OCI-LY7 (cell line): ENCODE results near the gene DNASE1L3. TPM values are rescaled to one million over a fixed set of nuclear protein-coding genes. Genes with fewer than 3 reads are reported as not detected.

Experiments
- BruUV-seq: library from RNA; stranded (reverse); fragments of 400-500 nt; replicated peaks from 2 replicates; lab custom pipeline; 2021; lab: Mats Ljungman, UMichigan
- CTCF ChIA-PET: fragments of 300-600 bp; sonication (Branson Sonifier 250); formaldehyde crosslinking; loops from one replicate; lab custom pipeline; 2022; ENCODE audit warnings: antibody characterized with exemption; ENCODE audit not compliant: unreplicated experiment; lab: Charles Lee
- POLR2A ChIA-PET: fragments of 300-600 bp; sonication (Branson Sonifier 250); formaldehyde crosslinking; loops from one replicate; lab custom pipeline; 2022; ENCODE audit warnings: antibody characterized with exemption; lab: Charles Lee
- DNase-seq: peaks from one replicate; pipeline ENCODE4 v3.0.0-alpha.2; 2015; ENCODE audit warnings: low spot score
- H2AFZ ChIP-seq: fragments of 200-600 bp; sonication (generic), shearing (Covaris generic); 2 replicates; pipeline ENCODE4 v1.6.1; 2014; ENCODE audit warnings: mild to moderate bottlenecking, antibody characterized with exemption, low read length, moderate library complexity
- H3K27ac ChIP-seq: fragments of 200-600 bp; sonication (generic); 2 replicates; pipeline ENCODE4 v1.5.1; 2014; ENCODE audit warnings: mixed run types, low read depth, mild to moderate bottlenecking, moderate library complexity, low read length, inconsistent platforms; ENCODE audit not compliant: poor library complexity, severe bottlenecking
- H3K36me3 ChIP-seq: fragments of 200-600 bp; sonication (generic); 2 replicates; pipeline ENCODE4 v1.6.1; 2014; ENCODE audit warnings: mild to moderate bottlenecking, antibody characterized with exemption, low read length, moderate library complexity, mixed read lengths; ENCODE audit not compliant: insufficient read depth
- H3K4me1 ChIP-seq: fragments of 200-600 bp; sonication (generic); 2 replicates; pipeline ENCODE4 v1.5.1; 2014; ENCODE audit warnings: mild to moderate bottlenecking, low read length; ENCODE audit not compliant: insufficient read depth, poor library complexity, severe bottlenecking
- H3K4me2 ChIP-seq: fragments of 200-600 bp; sonication (generic); 2 replicates; pipeline ENCODE4 v1.6.1; 2014; ENCODE audit warnings: mild to moderate bottlenecking, low read length
- H3K4me3 ChIP-seq: fragments of 200-600 bp; sonication (generic); 2 replicates; pipeline ENCODE4 v1.5.1; 2014; ENCODE audit warnings: mild to moderate bottlenecking, low read depth, low read length; ENCODE audit not compliant: poor library complexity, severe bottlenecking
- H3K79me2 ChIP-seq: fragments of 200-600 bp; sonication (generic); 2 replicates; pipeline ENCODE4 v1.6.1; 2016; ENCODE audit warnings: low read depth, mild to moderate bottlenecking, low read length, moderate library complexity, mixed read lengths; ENCODE audit not compliant: insufficient read depth
- H3K9me2 ChIP-seq: fragments of 200-600 bp; sonication (generic); 2 replicates; pipeline ENCODE4 v1.6.1; 2016; ENCODE audit warnings: mild to moderate bottlenecking, low read length, mixed read lengths; ENCODE audit not compliant: insufficient read depth
- H3K9me3 ChIP-seq: fragments of 200-600 bp; sonication (generic); 2 replicates; pipeline ENCODE4 v1.6.1; 2014; ENCODE audit warnings: mild to moderate bottlenecking, mixed run types, low read length, mixed read lengths
- H4K20me1 ChIP-seq: fragments of 200-600 bp; sonication (generic); 2 replicates; pipeline ENCODE4 v1.6.1; 2014; ENCODE audit warnings: mild to moderate bottlenecking, antibody characterized with exemption, low read length, moderate library complexity, mixed read lengths; ENCODE audit not compliant: insufficient read depth
- CTCF ChIP-seq: fragments of 200-600 bp; sonication (generic); conservative IDR thresholded peaks from 2 replicates; pipeline ENCODE4 v1.5.1; 2014; ENCODE audit warnings: mild to moderate bottlenecking, antibody characterized with exemption, low read length, moderate library complexity, mixed read lengths
- EZH2phosphoT487 ChIP-seq: fragments of 200-600 bp; sonication (generic); IDR thresholded peaks from 2 replicates; pipeline ENCODE4 v1.6.1; 2018; ENCODE audit warnings: low read depth, borderline replicate concordance, mild to moderate bottlenecking, mixed run types, antibody characterized with exemption, low read length, moderate library complexity, mixed read lengths
- intact Hi-C: fragments of 100-400 bp; cut with micrococcal nuclease; formaldehyde crosslinking; loops from one replicate; pipeline ENCODE4 v1.10.0; 2022; ENCODE audit not compliant: unreplicated experiment
- total RNA-seq, 2 experiments: library from RNA; depleted of rRNA in 1 of 2; stranded (reverse); fragments of >200 nt in 1 of 2; shearing (Covaris generic) in 1 of 2; gene quantifications; 2 replicates each; pipeline ENCODE4 v1.2.3, GENCODE V29; 2014 to 2022

Gene DNASE1L3
- total RNA-seq, 2 experiments from 2014 or later = 1.3 TPM; not detected in 1

- Histone ChIP-seq H3K4me2 (no peak overlapping the region), H2AFZ (no peak overlapping the region), H3K4me1 (no peaks in the 10 kb centered on the region), H3K79me2 (no peaks in the 10 kb centered on the region), H3K9me2 (no peaks in the 10 kb centered on the region), H3K36me3 (no peaks in the 10 kb centered on the region), H3K27ac (no peak overlapping the region), H4K20me1 (no peaks in the 10 kb centered on the region), H3K4me3 (no peak overlapping the region), H3K9me3 (no peaks in the 10 kb centered on the region)
- ChIA-PET POLR2A (no interaction called here), CTCF (no interaction called here)
- DNase-seq = no peak
- TF ChIP-seq CTCF (no peak), EZH2phosphoT487 (no peak)
- no TSS peak for BruUV-seq
- intact Hi-C loops = no loop called here
Measured at GRCh38 chr3:58144478-58145325, 66.1 kb downstream of the DNASE1L3 start.

DNA sequence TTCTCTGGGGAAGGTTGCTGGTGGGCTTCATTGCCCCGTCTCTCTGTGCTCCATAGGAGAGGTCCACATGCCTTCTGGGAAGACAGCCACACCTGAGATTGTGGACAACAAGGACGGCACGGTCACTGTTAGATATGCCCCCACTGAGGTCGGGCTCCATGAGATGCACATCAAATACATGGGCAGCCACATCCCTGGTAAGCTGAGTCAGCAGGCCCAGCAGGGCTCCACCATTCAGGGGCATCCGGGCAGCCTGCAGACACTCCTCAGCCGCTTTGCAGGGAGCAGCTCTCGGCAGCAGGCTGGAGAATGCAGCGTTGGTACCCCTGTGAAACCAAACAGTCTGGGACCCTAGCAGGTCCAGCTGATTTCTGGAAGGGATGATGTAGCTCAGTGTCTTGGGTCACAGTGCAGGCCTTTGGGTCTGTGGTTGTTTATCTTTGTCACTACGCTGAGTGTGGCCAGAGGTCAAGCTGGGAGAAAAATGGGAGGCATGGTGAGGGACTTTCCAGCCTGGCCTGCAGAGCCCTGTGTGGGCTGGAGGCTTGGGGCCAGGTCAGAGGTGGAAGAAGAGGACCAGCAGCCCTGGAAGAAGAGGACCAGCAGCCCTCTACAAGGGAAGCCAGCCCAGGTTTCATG is 67.2 kb downstream of the DNASE1L3 start:
- DNase-seq = no peak
- H3K9me2 ChIP-seq = no peaks in the 10 kb centered on the region
- no peak overlapping the region for H3K27ac ChIP-seq
- no peaks in the 10 kb centered on the region for H3K79me2 ChIP-seq
- BruUV-seq = no TSS peak
- POLR2A ChIA-PET = no interaction called here
- intact Hi-C loops = no loop called here
- H2AFZ ChIP-seq = no peak overlapping the region
- no peaks in the 10 kb centered on the region for H4K20me1 ChIP-seq
- peaks cover 4% of the 10 kb centered on the region; the same call in 1 of the 2 replicates for H3K36me3 ChIP-seq
- no peak overlapping the region for H3K4me3 ChIP-seq
- TF ChIP-seq CTCF = no peak
- CTCF ChIA-PET = no interaction called here
- H3K9me3 ChIP-seq = no peaks in the 10 kb centered on the region
- H3K4me2 ChIP-seq = no peak overlapping the region
- no peaks in the 10 kb centered on the region for H3K4me1 ChIP-seq

Other genes starting within 250 kb of the DNASE1L3 start
- 29.5 and 29.9 TPM in 2 replicates for gene FLNB, start 202.6 kb downstream of the DNASE1L3 start, total RNA-seq (2014; rRNA removed; shearing (Covaris generic))
- 39.1 and 39.7 TPM in 2 replicates for gene FLNB, start 202.6 kb downstream of the DNASE1L3 start, total RNA-seq (2022)
- 5.8 TPM in 2 replicates for gene ABHD6, start 26.8 kb upstream of the DNASE1L3 start, total RNA-seq (2014; rRNA removed; shearing (Covaris generic))
- 8.9 and 10.7 TPM in 2 replicates for gene ABHD6, start 26.8 kb upstream of the DNASE1L3 start, total RNA-seq (2022)
- 10.2 and 12.8 TPM in 2 replicates for gene RPP14, start 95.3 kb upstream of the DNASE1L3 start, total RNA-seq (2014; rRNA removed; shearing (Covaris generic))
- gene RPP14, start 95.3 kb upstream of the DNASE1L3 start, total RNA-seq (2022) = 20.3 and 21.3 TPM in 2 replicates
- gene HTD2, start 95.5 kb upstream of the DNASE1L3 start, total RNA-seq (2014; rRNA removed; shearing (Covaris generic)) = 6.4 and 10.0 TPM in 2 replicates
- gene HTD2, start 95.5 kb upstream of the DNASE1L3 start, total RNA-seq (2022) = 8.0 and 13.0 TPM in 2 replicates
- 51.3 and 68.7 TPM in 2 replicates for gene PXK, start 121.9 kb upstream of the DNASE1L3 start, total RNA-seq (2014; rRNA removed; shearing (Covaris generic))
- gene PXK, start 121.9 kb upstream of the DNASE1L3 start, total RNA-seq (2022) = 125 and 146 TPM in 2 replicates
- 60.8 and 76.8 TPM in 2 replicates for gene PDHB, start 222.9 kb upstream of the DNASE1L3 start, total RNA-seq (2014; rRNA removed; shearing (Covaris generic))
- gene PDHB, start 222.9 kb upstream of the DNASE1L3 start, total RNA-seq (2022) = 82.4 and 86.6 TPM in 2 replicates